Retinal pigment epithelial cell (primary cell): ENCODE results near the gene PSRC1.

Experiments
- DNase-seq: peaks from one replicate; pipeline ENCODE4 v3.0.0-alpha.2; 2010; ENCODE audit warnings: low read depth
- H3K4me3 ChIP-seq: 2 replicates; pipeline ENCODE4 v1.5.1; 2011; ENCODE audit warnings: mild to moderate bottlenecking, low read length, control low read depth, moderate library complexity
- TF ChIP-seq, protein P1 (sequence below): conservative IDR thresholded peaks from 2 replicates; pipeline ENCODE4 v1.5.1; 2011; ENCODE audit warnings: low read depth, low read length, control low read depth, inconsistent platforms

The PSRC1 gene

GRCh38 chr1:109283748-109284600, 1.0 kb upstream of the PSRC1 start:
- peak overlapping the region; percentile 88 for H3K4me3 ChIP-seq
- TF ChIP-seq, protein P1, sequence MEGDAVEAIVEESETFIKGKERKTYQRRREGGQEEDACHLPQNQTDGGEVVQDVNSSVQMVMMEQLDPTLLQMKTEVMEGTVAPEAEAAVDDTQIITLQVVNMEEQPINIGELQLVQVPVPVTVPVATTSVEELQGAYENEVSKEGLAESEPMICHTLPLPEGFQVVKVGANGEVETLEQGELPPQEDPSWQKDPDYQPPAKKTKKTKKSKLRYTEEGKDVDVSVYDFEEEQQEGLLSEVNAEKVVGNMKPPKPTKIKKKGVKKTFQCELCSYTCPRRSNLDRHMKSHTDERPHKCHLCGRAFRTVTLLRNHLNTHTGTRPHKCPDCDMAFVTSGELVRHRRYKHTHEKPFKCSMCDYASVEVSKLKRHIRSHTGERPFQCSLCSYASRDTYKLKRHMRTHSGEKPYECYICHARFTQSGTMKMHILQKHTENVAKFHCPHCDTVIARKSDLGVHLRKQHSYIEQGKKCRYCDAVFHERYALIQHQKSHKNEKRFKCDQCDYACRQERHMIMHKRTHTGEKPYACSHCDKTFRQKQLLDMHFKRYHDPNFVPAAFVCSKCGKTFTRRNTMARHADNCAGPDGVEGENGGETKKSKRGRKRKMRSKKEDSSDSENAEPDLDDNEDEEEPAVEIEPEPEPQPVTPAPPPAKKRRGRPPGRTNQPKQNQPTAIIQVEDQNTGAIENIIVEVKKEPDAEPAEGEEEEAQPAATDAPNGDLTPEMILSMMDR, result no peak
- no peak for DNase-seq

DNA sequence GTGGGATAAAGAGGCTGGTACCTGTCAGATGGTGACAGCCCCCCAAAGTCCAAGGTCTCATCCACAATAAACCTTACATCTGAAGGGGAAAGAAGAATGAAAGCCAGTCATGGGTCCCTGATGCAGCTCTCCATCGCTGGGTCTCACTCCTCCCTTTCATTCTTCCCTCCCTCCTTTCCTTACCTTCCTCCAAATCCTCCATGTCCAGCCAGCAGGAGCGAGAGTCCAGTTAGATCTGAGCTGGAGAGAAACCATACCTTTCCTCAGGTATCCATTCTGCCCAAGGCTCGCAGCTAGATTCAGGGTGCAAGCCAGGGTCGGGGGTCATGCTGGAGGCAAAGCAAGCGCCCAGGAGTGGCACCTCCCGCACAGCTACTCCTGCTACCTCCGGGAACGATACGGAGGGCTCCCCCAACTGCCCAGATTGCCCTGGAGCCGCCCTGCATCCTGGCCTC, 421 bp downstream of the PSRC1 start:
- no peak for DNase-seq
- TF ChIP-seq, protein P1, result no peak
- H3K4me3 ChIP-seq, result peak overlapping the region; percentile 88

- DNase-seq, result no peak
- H3K4me3 ChIP-seq, result peak overlapping the region; percentile 88
- TF ChIP-seq, protein P1, result no peak
These were observed 1.1 kb downstream of the PSRC1 start for GRCh38 chr1:109281680-109282496.

GRCh38 chr1:109280862-109281261, 2.1 kb downstream of the PSRC1 start:
- no peak for DNase-seq
- no peak overlapping the region for H3K4me3 ChIP-seq
- TF ChIP-seq, protein P1, result no peak

GRCh38 chr1:109279615-109280278, 3.2 kb downstream of the PSRC1 start:
- no peak for DNase-seq
- H3K4me3 ChIP-seq, result no peak overlapping the region
- TF ChIP-seq, protein P1, result no peak

DNA sequence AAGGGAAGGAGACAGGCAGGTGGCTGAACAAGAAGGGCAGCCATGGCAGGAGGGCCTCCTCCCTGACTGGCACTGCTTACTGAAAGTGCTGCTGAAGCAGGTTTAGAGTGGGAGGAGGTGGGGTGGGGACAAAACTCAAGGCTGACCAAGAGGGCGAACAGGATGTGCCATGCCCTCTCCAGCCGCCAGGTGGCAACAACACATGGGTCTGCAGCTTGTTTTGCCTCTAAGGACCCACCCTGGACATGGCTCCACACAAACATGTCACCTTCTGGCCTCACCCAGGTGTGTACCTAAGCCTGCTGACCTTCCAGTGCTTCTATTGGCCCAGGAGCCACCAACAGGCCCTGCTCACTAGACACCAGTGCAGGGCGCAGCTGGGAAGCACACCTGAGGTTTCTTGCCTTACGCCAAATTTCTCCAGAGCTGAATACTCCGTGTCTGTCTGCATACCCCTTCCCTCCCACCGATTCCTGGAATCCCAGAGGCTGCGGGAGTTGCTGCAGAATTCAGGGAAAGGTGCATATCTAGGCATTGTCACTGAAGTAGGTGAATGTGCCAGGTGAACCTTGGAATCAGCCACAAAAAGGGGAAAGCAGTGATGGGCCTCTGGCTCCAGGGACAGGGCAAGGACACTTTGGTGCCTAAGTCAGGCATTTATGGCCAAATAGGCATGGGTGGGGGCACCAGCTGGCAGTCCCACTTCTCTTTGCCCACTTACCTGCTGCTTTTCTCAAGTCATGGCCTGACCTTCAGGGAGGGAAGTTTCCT, 5.3 kb downstream of the PSRC1 start:
- TF ChIP-seq, protein P1, result peak; percentile 94
- DNase-seq, result no peak
- no peak overlapping the region for H3K4me3 ChIP-seq
